Dermis microvascular lymphatic vessel endothelial cell (primary cell): Measurements from ENCODE around the gene GOLGA8J. TPM values are rescaled to one million over a fixed set of nuclear protein-coding genes. Genes with fewer than 3 reads are reported as not detected.
"Not testable (repeated sequence)": the region's sequence is repeated elsewhere in the genome, so short reads cannot be mapped to it uniquely, and the experiment has no call there.

Experiments
- DNase-seq, 2 donors: peaks; one replicate each; pipeline versions ENCODE4 v3.0.0 to v3.0.0-alpha.2; 2010; ENCODE audit warnings: low read depth in 2 of 2
- total RNA-seq: library from RNA; depleted of rRNA; stranded (reverse); fragments of >200 nt; gene quantifications from 2 replicates; pipeline ENCODE4 v1.2.1, GENCODE V29; 2014

GOLGA8J gene
- total RNA-seq, 1 donor from 2014 or later = not detected

DNA sequence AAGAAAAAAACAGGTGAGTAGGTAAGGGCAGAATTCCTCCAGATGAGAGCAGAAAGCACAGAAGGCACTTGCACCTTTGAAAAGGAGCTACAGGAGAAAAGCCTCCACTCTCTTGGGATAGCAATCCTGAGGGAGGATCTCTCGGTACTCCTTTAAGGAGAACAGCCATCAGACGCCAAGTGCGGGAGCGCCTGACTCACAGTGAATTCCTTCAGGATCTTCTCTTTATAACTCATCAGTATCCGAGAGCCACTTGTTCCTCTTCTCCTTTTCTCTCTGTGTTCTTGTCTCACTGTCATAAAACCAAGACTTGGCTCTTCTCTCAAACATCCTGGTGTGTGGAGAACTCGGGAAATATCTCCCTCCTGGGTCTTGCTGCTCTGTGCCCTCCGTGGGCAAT, 10.1 kb upstream of the GOLGA8J start:
- no peak for DNase-seq

DNA sequence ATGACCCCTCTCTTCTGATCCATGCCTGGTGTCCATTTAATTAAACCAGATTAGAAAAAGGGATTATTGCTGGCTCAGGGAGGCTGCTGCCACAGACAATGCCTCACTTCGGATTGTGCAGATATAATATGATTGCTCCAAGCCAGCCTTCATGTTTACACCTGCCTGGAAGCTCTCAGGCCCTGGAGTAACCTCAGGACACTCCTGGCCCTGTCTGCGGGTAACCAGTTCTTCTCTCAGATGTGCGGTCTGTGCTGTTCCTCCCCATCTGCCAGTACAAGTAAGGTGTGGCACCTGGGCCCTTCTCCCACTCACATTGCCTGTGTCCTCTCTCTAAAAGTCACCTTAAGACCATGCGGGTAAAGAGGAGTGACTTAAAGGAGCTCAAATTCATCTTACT, 8.8 kb upstream of the GOLGA8J start:
- DNase-seq = no peak

DNA sequence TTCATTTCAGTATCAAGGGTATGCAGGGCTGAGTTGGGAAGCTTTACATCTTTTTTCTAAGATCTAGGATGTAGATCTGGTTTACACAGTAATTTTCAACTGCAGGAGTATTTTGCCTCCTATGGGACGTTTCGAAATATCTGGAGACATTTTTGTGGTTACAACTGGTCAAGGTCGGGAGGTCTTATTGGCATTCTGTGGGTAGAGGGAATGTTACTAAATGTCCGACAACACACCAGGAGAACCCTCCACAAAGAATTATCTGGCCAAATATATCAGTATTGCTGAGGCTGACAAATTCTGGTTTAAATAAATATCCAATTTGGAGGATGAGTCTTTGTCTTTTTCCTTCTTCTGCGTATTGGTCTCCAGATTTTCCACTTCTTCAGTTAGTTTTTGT, 1.9 kb upstream of the GOLGA8J start:
- DNase-seq = not testable (repeated sequence)

DNA sequence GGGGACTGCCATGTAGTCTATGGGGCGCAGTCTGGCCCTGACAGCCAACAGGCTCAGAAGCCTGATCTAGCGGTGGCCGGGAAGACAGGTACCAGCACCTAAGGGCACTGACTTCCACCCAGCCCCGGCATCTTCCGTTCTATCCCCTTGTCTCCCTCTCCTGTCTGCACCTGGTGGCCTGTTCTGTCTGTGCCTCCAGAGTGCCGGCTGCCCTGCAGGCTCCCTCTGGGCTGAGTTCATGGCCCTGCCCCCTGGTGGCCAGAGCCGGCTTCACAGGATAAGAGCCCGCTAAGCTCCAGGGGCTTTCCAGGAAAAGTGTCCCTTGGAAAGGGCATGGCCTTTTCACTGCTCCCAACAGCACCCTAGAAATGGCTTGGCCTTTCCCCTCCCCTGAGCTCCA, 15.1 kb downstream of the GOLGA8J start:
- not testable (repeated sequence) for DNase-seq

DNA sequence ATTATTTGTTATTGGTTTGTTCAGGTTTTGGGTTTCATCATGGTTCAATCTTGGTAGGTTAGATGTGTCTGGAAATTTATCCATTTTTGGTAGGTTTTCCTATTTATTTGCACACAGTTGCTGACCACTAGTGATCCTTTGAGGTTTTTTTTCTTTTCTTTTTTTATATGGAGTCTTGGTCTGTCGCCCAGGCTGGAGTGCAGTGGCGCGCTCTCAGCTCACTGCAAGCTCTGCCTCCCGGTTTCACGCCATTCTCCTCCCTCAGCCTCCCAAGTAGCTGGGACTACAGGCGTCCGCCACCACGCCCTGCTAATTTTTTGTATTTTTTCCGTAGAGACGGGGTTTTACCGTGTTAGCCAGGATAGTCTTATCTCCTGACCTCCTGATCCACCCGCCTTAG, 20.1 kb downstream of the GOLGA8J start:
- DNase-seq = not testable (repeated sequence)

DNA sequence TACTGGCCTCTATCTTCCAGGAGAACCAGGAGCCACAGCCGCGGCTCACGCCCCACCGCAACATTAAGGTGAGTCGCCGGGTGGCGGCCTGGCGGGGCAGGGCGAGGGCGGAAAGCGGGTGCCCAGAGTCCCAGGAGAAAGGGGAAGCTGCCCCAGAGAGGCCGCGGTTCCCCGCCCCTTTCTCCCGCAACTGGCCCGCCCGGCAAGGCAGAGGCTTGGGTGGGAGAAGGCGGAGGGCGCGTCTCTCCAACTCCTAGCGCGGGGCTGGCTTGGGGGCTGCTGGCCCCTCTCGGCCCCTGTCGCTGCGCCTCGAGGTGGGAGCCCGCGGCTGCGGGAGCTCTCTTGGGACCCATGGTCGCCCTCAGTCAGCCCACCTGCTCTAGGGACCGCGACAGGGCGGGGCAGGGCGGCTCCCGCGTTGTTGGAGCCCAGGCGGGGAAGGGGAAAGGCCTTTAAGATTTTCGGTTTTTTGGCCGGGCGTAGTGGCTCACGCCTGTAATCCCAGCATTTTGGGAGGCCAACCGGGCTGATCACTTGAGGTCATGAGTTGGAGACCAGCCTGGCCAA, 21.3 kb downstream of the GOLGA8J start:
- not testable (repeated sequence) for DNase-seq

DNA sequence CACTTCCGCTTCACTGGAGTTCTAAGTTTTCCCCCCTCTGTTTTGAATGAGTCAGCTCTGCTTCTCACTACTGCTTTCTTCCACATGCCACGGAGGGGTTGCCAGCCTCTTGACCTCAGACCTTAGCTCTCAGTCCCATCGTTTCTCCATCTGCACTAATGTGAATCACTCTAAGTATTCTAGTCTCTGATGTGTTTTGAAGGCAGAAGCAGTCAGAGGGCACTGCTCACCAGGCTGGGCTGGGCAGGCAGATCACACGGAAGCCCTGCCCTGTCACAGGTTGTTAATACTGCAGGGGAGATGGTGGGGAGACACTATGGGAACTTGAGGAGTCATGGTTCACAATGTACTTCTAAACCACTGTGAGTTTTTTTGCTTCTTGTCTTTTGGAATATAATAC, 27.8 kb downstream of the GOLGA8J start:
- DNase-seq = not testable (repeated sequence)

DNA sequence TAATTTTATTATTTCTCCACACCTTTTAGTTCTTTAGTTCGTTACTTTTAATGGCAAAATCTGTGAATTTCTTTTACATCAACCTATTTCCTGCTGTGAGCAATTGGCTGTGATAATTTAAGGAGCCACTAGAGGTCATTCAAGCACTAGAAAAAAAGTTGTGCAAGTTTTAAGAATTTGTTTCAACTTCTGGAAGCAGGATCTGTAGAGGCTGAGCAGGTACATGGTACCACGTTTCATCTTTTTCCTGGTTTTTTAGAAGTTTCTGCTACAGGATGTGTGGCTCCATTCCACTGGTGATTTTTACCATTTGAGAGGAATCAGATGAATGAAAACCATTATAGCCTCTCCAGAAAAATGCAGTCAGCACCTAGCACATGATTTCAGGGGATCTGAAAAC, 47.3 kb downstream of the GOLGA8J start:
- DNase-seq = peak in 1 of 2 donors; percentile 0

DNA sequence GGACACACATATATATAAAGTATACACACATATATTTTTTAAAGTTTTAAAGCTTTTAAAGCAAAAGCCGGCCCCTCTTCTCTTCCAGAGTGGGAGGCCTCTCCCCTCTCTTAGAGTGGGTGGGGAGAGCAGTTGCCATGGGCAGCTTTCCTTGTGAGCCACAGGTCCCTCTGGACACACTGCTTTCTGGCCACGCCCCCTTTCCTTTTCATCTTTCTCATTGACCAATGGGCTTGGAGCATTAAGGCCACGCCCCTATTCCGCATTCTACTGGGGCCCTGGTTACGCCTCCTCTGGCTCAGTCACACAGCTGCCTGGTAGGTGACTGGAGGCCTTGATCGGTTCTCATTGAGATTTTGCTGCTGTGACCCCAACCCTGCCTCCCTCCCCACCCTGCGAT, 52.0 kb downstream of the GOLGA8J start, which contains the start of gene GOLGA8T:
GOLGA8T (plus strand) TSS at position 301 of the 400 bp plus-strand sequence; CDS start at position 399, 98 bp downstream.
- DNase-seq = not testable (repeated sequence)

Other genes with a start within 250 kb of the GOLGA8J start
- gene GOLGA8T, start 52.1 kb downstream of the GOLGA8J start, total RNA-seq = under 0.01 and 0.13 TPM in 2 replicates